Esophagus squamous epithelium (tissue), 4 donors: ENCODE results near the gene FEM1B.

Experiments used
- POLR2A ChIP-seq, 4 donors: fragments of 450-650 bp; IDR thresholded peaks; one replicate each; pipeline ENCODE4 v1.6.1; 2017; ENCODE audit warnings: antibody characterized with exemption in 4 of 4, mild to moderate bottlenecking in 4 of 4, moderate library complexity in 3 of 4
- TF ChIP-seq, protein P1 (sequence below), 6 experiments: fragments of 450-650 bp in 4 of 6; fragments of 200-600 bp in 2 of 6; sonication (generic) in 2 of 6; IDR thresholded peaks; one replicate each; pipeline ENCODE4 v1.5.1; 2016 to 2019; ENCODE audit warnings: antibody characterized with exemption in 6 of 6, mild to moderate bottlenecking in 4 of 6, moderate library complexity in 4 of 6

DNA sequence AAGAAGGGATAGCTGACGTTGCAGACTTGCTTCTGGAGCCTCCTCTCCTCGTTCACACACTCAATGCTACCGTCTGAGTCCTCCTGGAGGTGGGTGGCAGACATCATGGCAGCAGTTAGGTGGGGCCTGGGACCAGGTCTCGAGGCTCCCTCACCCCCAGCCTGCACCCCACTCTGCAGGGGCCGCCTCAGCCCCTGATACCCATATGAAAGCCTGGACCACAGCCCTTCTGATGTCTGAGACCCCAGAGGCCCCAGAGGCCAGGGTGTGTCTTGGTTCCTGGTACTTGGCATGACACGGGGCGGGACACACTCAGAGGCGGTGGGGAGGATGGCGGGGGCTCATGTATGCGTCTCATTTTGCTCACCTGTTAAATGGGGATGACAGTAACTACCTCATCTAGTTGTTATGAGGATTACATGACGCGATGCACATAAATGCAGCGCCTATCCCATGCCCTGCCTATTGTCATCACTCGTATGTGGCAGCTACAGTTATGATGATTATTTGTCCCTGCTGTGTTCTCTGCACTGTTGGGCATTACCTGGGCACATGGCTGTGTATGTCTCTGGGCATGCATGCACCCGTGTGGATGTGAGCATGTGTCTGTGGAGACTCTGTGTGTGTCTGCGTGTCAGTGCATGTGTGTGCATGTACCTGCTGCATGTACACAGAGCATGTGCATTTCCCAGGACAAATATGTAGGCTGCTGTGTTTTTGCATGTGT is 39.9 kb downstream of the FEM1B start:
- TF ChIP-seq, protein P1, sequence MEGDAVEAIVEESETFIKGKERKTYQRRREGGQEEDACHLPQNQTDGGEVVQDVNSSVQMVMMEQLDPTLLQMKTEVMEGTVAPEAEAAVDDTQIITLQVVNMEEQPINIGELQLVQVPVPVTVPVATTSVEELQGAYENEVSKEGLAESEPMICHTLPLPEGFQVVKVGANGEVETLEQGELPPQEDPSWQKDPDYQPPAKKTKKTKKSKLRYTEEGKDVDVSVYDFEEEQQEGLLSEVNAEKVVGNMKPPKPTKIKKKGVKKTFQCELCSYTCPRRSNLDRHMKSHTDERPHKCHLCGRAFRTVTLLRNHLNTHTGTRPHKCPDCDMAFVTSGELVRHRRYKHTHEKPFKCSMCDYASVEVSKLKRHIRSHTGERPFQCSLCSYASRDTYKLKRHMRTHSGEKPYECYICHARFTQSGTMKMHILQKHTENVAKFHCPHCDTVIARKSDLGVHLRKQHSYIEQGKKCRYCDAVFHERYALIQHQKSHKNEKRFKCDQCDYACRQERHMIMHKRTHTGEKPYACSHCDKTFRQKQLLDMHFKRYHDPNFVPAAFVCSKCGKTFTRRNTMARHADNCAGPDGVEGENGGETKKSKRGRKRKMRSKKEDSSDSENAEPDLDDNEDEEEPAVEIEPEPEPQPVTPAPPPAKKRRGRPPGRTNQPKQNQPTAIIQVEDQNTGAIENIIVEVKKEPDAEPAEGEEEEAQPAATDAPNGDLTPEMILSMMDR (IDR thresholded peaks at IDR 0.05), result no peak
- no peak for TF ChIP-seq POLR2A (IDR thresholded peaks at IDR 0.05)
